Measurements from ENCODE around the gene ALPL. TPM values are rescaled to one million over a fixed set of nuclear protein-coding genes. Genes with fewer than 3 reads are reported as not detected.
"Not testable (repeated sequence)": the region's sequence is repeated elsewhere in the genome, so short reads cannot be mapped to it uniquely, and the experiment has no call there.

Gene ALPL
- total RNA-seq, 1 donor from 2014 or later = 11.7 TPM

DNA sequence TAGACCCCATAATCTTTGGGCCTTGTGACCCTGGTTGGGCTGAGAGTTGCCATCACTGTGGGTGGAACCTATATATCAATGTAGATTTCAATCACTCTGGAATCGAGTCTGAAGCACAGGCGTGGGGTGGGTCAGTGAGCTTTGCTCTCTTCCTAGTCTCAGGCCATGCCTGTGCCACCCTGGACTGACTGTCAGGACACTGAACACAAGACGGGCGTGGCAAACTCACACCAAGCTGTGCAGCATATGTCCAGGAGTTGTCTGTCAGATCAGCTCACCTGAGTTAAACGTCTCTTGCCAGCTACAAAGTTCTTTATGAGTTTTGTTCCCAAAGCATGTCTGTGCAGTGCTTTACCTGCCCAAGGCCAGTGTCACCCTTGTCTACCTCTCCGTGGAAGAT is 30.9 kb upstream of the ALPL start:
- TF ChIP-seq, protein P1, sequence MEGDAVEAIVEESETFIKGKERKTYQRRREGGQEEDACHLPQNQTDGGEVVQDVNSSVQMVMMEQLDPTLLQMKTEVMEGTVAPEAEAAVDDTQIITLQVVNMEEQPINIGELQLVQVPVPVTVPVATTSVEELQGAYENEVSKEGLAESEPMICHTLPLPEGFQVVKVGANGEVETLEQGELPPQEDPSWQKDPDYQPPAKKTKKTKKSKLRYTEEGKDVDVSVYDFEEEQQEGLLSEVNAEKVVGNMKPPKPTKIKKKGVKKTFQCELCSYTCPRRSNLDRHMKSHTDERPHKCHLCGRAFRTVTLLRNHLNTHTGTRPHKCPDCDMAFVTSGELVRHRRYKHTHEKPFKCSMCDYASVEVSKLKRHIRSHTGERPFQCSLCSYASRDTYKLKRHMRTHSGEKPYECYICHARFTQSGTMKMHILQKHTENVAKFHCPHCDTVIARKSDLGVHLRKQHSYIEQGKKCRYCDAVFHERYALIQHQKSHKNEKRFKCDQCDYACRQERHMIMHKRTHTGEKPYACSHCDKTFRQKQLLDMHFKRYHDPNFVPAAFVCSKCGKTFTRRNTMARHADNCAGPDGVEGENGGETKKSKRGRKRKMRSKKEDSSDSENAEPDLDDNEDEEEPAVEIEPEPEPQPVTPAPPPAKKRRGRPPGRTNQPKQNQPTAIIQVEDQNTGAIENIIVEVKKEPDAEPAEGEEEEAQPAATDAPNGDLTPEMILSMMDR (IDR thresholded peaks at IDR 0.05; ENCODE audit: unreplicated experiment) = no peak
- Mint-ChIP-seq H3K4me1 (ENCODE audit: unreplicated experiment) (no peaks in the 10 kb centered on the region), H3K36me3 (ENCODE audit: low read depth, unreplicated experiment) (peaks cover 8% of the 10 kb centered on the region), H3K4me3 (ENCODE audit: unreplicated experiment) (no peak overlapping the region), H3K27ac (ENCODE audit: unreplicated experiment) (no peak overlapping the region), H3K9me3 (ENCODE audit: unreplicated experiment) (no peaks in the 10 kb centered on the region), H3K27me3 (ENCODE audit: unreplicated experiment) (no peaks in the 10 kb centered on the region)
- DNase-seq (ENCODE audit: low spot score) = no peak

DNA sequence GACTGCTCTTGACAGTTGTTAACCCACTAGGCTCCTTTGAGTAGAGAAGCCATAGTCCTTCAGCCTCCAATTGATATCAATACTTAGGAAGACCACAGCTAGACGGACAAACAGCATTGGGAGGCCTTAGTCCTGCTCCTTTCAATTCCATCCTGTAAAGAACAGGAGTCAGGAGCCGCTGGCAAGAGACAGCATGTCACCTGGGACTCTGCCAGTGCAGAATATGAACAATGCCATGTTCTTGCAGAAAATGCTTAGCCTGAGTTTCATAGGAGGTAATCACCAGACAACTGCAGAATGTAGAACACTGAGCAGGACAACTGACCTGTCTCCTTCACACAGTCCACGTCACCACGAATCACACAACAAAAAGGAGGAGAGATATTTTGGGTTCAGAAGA is 25.3 kb upstream of the ALPL start:
- H3K27me3 Mint-ChIP-seq (ENCODE audit: unreplicated experiment); H3K4me3 Mint-ChIP-seq (ENCODE audit: unreplicated experiment); H3K4me1 Mint-ChIP-seq (ENCODE audit: unreplicated experiment); DNase-seq (ENCODE audit: low spot score); H3K9me3 Mint-ChIP-seq (ENCODE audit: unreplicated experiment); H3K36me3 Mint-ChIP-seq (ENCODE audit: low read depth, unreplicated experiment); H3K27ac Mint-ChIP-seq (ENCODE audit: unreplicated experiment): not testable (repeated sequence)

DNA sequence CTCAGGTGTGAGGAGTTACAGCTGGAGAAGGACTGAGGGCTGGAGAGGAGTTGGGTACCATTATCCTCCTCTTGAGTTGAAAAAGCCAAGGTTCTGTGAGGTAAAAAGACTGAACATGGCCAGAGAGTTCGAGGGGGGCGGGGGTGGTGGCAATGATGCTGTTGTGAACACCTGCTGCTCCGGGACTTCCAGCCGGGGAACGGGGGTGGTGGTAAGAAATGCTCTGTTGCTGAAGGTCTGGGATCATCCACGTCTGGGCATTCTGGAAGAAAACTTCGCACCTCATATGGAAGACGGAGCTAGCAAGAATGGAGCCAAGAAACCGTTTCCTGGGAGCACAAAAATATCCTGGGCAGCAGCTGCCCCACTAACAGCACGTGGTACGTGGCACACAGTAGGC is 20.1 kb upstream of the ALPL start:
- H3K9me3 Mint-ChIP-seq (ENCODE audit: unreplicated experiment) = no peaks in the 10 kb centered on the region
- no peaks in the 10 kb centered on the region for H3K4me1 Mint-ChIP-seq (ENCODE audit: unreplicated experiment)
- H3K36me3 Mint-ChIP-seq (ENCODE audit: low read depth, unreplicated experiment) = no peaks in the 10 kb centered on the region
- H3K4me3 Mint-ChIP-seq (ENCODE audit: unreplicated experiment) = no peak overlapping the region
- TF ChIP-seq, protein P1 (IDR thresholded peaks at IDR 0.05; ENCODE audit: unreplicated experiment) = no peak
- DNase-seq (ENCODE audit: low spot score) = no peak
- H3K27me3 Mint-ChIP-seq (ENCODE audit: unreplicated experiment) = peaks cover 6% of the 10 kb centered on the region
- H3K27ac Mint-ChIP-seq (ENCODE audit: unreplicated experiment) = no peak overlapping the region

DNA sequence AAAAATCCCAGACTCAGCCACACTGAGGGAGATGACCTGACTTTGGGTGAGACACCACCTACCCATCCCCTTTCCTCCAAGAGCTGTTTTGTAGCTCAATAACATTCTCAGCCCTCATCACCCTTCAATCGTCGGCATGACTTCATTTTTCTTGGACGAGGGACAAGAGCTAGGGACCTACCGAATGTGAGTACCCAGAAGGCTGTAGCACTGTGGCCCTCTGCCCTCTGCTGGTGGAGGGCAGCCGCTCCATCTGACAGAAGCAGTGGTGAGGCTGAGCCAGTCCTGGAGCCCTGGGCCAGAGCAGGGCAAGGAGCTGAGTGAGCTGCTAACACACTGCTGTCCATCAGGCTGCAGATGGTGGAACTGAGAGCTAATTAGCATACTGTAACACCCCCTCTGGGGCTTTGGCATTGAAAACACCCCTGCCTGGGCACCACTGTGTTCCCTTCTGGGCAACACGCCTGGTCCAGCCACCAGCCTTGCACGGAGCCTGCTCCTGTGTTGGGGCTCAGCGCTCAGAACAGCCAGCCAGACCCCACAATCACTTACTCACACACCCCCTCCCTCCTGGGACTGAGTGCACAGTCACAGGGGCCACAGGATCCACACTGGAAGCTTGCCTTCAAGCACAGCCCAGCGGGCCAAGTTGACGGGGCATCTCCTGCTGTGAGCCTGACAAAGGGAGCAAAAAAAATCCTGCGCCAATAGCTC is 18.3 kb upstream of the ALPL start:
- no peaks in the 10 kb centered on the region for H3K36me3 Mint-ChIP-seq (ENCODE audit: low read depth, unreplicated experiment)
- H3K4me3 Mint-ChIP-seq (ENCODE audit: unreplicated experiment) = no peak overlapping the region
- no peaks in the 10 kb centered on the region for H3K4me1 Mint-ChIP-seq (ENCODE audit: unreplicated experiment)
- TF ChIP-seq, protein P1 (IDR thresholded peaks at IDR 0.05; ENCODE audit: unreplicated experiment) = no peak
- no peak overlapping the region for H3K27ac Mint-ChIP-seq (ENCODE audit: unreplicated experiment)
- H3K9me3 Mint-ChIP-seq (ENCODE audit: unreplicated experiment) = no peaks in the 10 kb centered on the region
- no peak for DNase-seq (ENCODE audit: low spot score)
- H3K27me3 Mint-ChIP-seq (ENCODE audit: unreplicated experiment) = peaks cover 8% of the 10 kb centered on the region

DNA sequence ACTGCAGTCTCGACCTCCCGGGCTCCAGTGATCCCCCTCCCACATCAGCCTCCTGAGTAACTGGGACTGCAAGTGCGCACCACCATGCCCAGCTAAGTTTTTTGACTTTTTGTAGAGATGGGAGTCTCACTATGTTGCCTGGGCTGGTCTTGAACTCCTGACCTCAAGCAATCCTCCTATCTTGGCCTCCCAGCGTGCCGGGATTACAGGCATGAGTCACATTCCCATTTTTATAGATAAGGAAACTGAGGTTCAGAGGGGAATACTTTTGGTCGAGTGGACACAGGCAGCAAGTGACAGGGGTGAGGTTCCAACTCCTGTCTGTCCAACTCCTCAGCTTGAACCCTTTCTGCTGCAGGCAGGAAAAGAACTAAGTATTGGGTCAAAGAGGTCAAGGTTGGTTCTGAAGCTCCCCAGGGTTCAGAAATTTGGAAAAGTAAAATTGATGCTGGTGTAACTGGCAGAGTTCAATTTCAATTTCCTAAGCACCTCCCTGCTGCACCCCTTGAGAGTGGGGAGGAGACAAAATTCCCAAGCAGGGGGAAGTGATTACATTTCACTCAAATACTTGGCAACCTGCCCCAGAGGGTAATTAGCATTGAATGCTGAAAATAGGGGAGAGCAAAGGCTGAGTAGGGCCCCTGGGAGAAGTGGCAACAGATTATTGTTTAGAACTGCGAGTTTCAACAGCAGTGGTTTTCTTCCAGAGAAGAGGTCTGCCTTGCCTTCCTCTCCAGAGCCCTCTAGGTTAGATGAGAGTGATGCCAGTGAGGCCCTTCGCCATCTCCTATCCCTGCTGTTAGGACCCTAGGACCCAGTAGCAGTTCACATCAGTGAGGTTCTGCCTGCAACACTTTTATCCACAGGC is 17.5 kb upstream of the ALPL start:
- DNase-seq (ENCODE audit: low spot score) = no peak
- no peak overlapping the region for H3K27ac Mint-ChIP-seq (ENCODE audit: unreplicated experiment)

More for the DNA sequence above, 17.5 kb upstream of the ALPL start:
- peaks cover 8% of the 10 kb centered on the region for H3K27me3 Mint-ChIP-seq (ENCODE audit: unreplicated experiment)
- TF ChIP-seq, protein P1 (IDR thresholded peaks at IDR 0.05; ENCODE audit: unreplicated experiment) = no peak
- H3K36me3 Mint-ChIP-seq (ENCODE audit: low read depth, unreplicated experiment) = no peaks in the 10 kb centered on the region
- no peaks in the 10 kb centered on the region for H3K9me3 Mint-ChIP-seq (ENCODE audit: unreplicated experiment)
- no peak overlapping the region for H3K4me3 Mint-ChIP-seq (ENCODE audit: unreplicated experiment)
- H3K4me1 Mint-ChIP-seq (ENCODE audit: unreplicated experiment) = no peaks in the 10 kb centered on the region
